PC-3 (cell line): ENCODE data around the gene RPS27L.

ENCODE experiments used
- EZH2 ChIP-seq: fragments of 300-600 bp; sonication (generic); IDR thresholded peaks from one replicate; pipeline ENCODE4 v1.6.1; 2017; ENCODE audit warnings: antibody characterized with exemption, mild to moderate bottlenecking, low read length; ENCODE audit not compliant: unreplicated experiment
- TF ChIP-seq, protein P1 (sequence below): fragments of 300-600 bp; sonication (generic); conservative IDR thresholded peaks from 2 replicates; pipeline ENCODE4 v1.5.1; 2017; ENCODE audit warnings: antibody characterized with exemption, low read depth, mild to moderate bottlenecking, low read length

DNA sequence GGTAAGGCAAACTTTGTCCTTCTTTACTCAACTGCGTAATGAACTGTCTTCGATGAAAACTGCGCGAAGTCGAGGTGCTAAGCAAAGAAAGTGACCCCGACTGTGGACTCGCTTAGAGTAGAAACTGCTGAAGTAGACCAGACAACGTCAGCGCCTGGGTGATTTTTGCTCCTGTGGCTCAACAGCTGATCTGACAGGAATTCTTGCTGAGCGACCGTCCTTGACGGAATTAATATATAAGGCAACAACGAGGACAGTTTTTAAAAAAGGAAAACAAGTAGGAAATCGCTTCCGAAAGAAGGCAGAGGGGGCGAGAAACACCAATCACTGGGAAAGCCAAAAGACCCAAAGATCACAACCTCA lies 541 bp downstream of the RPS27L start:
- TF ChIP-seq EZH2, result no peak
- TF ChIP-seq, protein P1, sequence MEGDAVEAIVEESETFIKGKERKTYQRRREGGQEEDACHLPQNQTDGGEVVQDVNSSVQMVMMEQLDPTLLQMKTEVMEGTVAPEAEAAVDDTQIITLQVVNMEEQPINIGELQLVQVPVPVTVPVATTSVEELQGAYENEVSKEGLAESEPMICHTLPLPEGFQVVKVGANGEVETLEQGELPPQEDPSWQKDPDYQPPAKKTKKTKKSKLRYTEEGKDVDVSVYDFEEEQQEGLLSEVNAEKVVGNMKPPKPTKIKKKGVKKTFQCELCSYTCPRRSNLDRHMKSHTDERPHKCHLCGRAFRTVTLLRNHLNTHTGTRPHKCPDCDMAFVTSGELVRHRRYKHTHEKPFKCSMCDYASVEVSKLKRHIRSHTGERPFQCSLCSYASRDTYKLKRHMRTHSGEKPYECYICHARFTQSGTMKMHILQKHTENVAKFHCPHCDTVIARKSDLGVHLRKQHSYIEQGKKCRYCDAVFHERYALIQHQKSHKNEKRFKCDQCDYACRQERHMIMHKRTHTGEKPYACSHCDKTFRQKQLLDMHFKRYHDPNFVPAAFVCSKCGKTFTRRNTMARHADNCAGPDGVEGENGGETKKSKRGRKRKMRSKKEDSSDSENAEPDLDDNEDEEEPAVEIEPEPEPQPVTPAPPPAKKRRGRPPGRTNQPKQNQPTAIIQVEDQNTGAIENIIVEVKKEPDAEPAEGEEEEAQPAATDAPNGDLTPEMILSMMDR, result no peak
